GM21390 (cell line): ENCODE data around the gene CST11.
"Not testable (repeated sequence)": the region's sequence is repeated elsewhere in the genome, so short reads cannot be mapped to it uniquely, and the experiment has no call there.

Experiments used
- ATAC-seq: cut with Tn5 transposase; IDR thresholded peaks from one replicate; pipeline ENCODE4 v1.9.1; 2021; ENCODE audit not compliant: unreplicated experiment

The CST11 gene, protein sequence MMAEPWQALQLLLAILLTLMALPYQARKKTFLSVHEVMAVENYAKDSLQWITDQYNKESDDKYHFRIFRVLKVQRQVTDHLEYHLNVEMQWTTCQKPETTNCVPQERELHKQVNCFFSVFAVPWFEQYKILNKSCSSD

DNA sequence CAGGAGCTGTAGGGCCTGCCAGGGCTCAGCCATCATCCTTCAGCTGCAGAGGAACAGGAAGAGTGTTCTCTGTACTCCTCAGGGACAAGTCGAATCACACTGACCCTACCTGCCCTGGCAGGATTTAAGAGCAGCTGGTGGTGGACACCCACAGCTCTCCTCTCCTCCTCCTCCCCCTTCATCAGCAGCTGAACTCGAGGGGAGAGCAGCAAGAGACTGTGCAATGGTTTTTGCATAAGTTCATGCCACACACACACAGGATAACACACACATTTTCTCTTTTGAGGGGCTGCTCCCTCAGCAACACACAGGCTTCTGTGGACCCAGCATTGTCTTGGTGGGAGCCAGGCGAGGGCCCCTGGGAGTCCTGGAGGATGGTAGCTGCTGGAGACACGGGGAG, at the start of gene CST11:
Gene CST11, minus strand, starts transcription at position 101 of the 400 bp plus-strand sequence. Its CDS starts 65 bp downstream, at position 36.
- no peak for ATAC-seq

GRCh38 chr20:23501926-23502325, 49.2 kb upstream of the CST11 start:
- no peak for ATAC-seq

- ATAC-seq = no peak
Measured at GRCh38 chr20:23497536-23497935, 44.9 kb upstream of the CST11 start.

DNA sequence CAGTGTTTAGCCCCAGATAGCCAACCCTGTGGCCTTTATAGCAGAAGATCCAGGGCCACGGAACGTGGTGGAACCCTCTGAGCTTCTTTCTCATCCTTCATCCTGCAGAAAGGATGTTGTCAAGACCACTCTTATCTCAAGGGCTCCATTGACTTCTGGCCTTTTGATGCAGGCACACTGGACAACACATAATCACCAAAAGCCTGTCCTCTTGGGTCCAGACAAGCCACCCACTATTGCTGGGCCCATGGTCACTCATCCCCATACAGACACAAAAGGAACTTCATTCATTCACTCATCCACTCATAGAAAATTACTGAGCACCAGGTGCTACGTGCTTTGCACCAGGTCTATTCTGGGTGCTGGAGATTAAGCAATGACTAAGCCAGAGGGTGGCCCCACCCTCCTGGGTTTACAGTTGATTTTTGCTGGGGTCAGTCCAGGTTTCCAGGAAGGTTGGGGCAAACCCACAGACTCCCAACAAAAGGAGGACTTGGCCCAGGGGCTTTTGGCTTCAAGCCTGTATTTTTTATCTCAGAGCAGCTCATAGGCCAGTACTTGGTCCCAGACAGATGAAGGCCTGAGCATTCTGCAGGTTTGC, 40.6 kb upstream of the CST11 start:
- no peak for ATAC-seq

DNA sequence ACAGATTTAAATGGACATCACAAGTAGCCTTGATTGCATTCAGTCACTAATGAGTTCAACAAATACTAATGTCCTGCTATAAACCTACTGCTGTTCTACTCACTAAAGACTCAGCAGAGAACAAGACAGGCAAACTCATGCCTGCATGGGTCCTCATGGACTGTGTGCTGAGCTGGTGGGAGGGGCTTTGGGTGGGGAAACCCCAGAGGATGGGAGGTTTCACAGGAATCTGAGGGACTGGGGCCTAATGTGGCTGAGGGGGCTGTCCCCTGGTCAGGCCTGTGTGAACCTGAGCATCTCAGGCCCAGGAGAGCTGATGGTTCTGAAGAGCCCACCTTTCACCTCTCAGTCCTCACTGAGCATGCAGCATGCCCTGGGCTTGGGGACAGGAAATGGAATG, 39.6 kb upstream of the CST11 start:
- no peak for ATAC-seq

DNA sequence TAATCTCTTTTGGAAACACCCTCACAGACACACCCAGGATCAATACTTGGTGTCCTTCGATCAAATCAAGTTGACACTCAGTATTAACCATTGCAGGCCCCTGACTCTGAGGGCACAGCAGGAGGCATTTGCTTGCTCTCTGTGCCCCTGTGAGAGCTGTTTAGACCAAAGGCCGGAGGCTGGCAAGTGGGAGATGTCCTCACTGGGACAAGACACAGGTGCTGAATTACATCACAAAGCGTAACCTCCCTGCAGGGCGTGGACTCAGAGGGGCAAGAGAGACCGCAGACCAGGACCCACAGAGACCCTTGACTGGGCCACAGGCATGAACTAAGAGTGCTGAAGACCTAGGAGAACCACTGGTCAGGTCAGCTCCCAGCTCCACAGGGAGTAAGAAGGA, 38.1 kb upstream of the CST11 start, which contains the start of gene CST8:
Gene CST8, plus strand, starts transcription at position 301 of the 400 bp plus-strand sequence. CDS start 551 bp downstream, outside the sequence.
- no peak for ATAC-seq

GRCh38 chr20:23488996-23489395, 36.3 kb upstream of the CST11 start:
- ATAC-seq = no peak

DNA sequence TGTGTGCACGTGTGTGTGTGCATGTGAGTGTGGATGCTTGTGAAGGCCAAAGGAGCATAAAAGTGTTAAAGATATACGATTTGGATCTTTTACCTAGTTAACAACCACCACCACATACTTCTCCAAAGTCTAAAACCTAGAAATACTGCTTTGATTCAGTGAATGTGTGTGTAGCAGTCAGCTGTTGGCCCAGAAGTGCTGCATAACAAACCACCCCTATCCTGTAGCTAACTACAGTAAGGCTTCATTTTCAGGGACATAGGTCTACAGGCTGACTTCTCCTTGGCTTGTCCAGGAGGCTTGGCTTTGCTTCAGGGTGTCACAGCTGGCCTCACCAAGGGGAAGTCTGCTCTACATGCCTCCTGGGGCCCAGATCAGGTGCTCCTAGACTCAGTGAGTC, 35.8 kb upstream of the CST11 start:
- ATAC-seq = no peak

GRCh38 chr20:23484081-23484480, 31.4 kb upstream of the CST11 start:
- no peak for ATAC-seq

DNA sequence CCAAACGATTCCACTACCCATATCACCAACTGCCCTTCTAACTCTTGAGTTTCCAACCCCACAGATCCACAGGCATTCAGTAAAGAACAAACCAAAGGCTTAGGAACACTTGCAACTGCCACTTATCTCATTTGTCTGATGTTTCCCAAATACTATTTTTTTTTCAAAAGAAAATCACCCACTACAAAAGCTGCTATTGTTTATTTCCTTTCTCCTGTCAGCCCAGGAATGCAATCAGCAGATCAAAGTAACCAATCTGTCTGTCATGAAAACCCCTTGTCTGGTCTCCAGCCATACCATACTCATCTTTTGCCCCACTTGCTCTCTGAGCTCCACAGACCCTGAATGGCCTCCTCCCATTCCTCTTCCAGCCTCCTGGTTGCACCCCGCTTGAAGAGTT, 29.5 kb upstream of the CST11 start:
- ATAC-seq = no peak

- no peak for ATAC-seq
Measured at GRCh38 chr20:23479043-23479442, 26.4 kb upstream of the CST11 start.

DNA sequence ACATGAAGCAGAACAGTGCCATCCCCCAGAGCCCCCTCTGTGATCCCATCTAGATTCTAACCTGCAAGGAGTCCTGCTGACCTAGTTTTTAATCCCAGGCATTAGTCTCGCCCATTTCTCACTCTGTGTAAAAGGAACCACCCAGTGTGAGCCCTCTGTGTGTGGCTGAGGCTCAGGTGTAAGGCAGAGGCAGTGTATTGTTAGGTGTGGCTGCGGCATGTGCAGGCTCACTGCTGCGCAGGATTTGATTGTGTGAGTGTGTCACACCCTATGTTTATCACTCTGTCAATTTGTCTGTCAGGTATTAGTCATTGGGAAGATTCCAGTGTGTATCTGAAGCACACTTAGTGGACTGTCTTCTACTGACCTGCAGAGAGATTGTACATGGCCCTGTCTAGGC, 24.5 kb upstream of the CST11 start:
- ATAC-seq = no peak

DNA sequence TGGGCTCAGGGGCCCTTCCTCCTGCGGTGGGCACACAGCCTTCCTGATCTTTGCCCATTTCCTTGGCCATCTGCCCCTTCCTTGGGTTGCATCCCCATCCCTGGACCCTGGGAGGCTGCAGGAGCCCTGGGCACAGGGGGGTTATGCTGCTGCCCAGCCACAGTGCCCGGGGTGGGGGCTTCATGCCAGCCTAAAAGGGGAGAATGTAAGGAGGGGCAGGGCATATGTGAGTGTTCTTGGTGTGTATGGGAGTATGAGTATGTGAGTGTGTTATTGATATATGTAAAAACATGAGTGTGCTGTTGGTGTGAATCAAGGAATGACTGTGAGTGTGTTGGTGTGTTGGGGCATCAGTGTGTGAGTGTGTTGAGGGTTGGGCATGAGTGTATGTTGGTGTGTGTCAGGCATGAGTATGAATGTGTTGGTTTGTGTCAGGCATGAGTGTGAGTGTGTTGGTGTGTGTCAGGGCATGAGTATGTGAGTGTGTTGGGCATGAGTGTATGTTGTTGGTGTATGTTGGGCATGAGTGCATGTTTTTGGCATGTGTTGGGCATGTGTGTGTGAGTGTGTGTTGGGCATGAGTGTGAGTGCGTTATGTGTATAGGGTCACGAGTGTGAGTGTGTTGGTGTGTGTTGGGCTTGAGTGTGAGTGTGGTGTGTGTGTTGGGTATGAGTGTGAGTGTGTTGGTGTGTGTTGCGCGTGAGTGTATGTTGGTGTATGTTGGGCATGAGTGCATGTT, 23.5 kb upstream of the CST11 start:
- no peak for ATAC-seq

GRCh38 chr20:23475395-23475794, 22.7 kb upstream of the CST11 start:
- ATAC-seq = no peak

GRCh38 chr20:23473293-23473692, 20.6 kb upstream of the CST11 start:
- not testable (repeated sequence) for ATAC-seq

DNA sequence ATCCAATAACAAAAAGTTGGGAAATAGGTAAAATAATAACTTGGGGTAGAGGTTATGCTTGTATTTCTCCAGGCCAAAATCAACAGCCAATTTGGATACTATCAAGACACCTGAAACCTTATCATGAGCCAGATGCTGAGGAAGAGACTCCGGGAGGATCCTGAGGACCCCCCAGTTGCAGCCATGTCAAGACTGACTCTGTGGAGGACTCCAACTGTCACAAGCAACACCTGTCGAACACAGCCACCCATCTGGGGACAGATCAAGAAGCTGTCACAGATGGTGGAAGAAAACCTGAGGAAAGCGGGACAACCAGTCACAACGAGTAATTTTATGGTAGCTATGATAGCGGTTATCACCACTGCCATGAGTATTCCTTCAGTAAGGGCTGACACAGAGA, 19.6 kb upstream of the CST11 start:
- not testable (repeated sequence) for ATAC-seq

- ATAC-seq = not testable (repeated sequence)
Measured at GRCh38 chr20:23466961-23467360, 14.3 kb upstream of the CST11 start.

GRCh38 chr20:23461180-23461579, 8.5 kb upstream of the CST11 start:
- ATAC-seq = no peak

DNA sequence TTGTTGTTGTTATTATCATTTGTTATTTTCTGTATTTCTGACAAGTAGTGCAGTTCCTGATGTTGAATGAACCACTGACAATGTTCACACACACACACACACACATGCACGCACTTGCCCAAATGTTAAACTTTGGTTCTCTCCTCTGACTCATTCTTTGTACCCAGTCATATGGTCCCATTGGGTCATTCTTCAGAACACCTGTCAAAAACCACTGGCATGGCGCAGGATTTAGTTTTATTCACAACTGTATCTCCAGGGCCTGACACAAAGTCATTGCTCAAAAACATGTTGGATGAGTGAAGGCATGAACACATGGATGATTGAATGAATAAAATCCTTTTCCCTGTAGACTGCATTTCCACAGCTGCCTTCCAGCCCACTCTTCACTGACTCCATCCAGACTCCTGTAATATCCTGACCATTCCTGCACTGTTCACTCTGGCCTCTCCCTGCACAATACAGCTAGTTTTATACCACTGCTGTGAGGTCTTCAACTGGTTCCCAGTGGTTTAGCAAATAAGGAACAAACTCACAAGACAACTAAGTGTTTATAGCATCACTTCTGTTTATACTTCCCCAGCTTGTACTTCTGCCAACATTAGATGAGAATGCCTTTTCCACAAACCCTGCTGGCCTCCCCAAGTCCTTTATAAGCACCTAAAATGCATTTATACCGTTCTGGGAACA, 6.9 kb upstream of the CST11 start:
- no peak for ATAC-seq

- ATAC-seq = no peak
Measured at GRCh38 chr20:23456873-23457272, 4.2 kb upstream of the CST11 start.

DNA sequence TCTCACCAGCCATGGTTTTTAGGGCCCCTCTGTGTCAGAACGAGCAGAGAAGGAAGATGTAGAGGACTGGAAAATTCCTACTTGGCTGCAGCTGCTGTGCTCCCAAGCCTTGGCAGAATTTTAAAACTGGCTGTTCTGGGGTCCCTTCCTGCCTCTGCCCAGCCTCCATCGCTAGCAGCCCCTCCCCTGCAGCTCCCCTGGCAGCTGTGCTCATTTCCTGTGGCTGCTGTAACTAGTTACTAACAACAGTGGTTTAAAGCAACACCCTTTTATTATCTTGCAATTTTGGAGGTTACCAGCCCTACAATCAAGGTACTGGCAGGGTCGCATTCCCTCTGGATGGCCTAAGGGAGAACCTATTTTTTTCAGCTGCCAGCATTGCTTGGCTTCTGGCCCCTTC, 3.7 kb upstream of the CST11 start:
- no peak for ATAC-seq

GRCh38 chr20:23455639-23456038, 3.0 kb upstream of the CST11 start:
- no peak for ATAC-seq
